Fibroblast of skin of right quadriceps (primary cell): ENCODE results near the gene CCSER1.
A peak's percentile ranks its signal among the peaks of the same experiment; 100 is the strongest.
"Not testable (repeated sequence)": the region's sequence is repeated elsewhere in the genome, so short reads cannot be mapped to it uniquely, and the experiment has no call there.

Experiments
- DNase-seq: peaks from one replicate; pipeline ENCODE4 v3.0.0-alpha.2; 2013

The CCSER1 gene

GRCh38 chr4:90733211-90733610, 606.0 kb downstream of the CCSER1 start:
- DNase-seq = no peak

GRCh38 chr4:90745176-90745575, 618.0 kb downstream of the CCSER1 start:
- DNase-seq = no peak

- no peak for DNase-seq
These were observed 625.9 kb downstream of the CCSER1 start for GRCh38 chr4:90753068-90753467.

- no peak for DNase-seq
These were observed 630.4 kb downstream of the CCSER1 start for GRCh38 chr4:90757534-90758060.

GRCh38 chr4:90760059-90760458, 632.9 kb downstream of the CCSER1 start:
- DNase-seq = no peak

- no peak for DNase-seq
These were observed 639.6 kb downstream of the CCSER1 start for GRCh38 chr4:90766837-90767236.

GRCh38 chr4:90769251-90769650, 642.1 kb downstream of the CCSER1 start:
- DNase-seq = no peak

GRCh38 chr4:90780193-90780592, 653.0 kb downstream of the CCSER1 start:
- no peak for DNase-seq

GRCh38 chr4:90786602-90787001, 659.4 kb downstream of the CCSER1 start:
- DNase-seq = no peak

- DNase-seq = no peak
These were observed 665.5 kb downstream of the CCSER1 start for GRCh38 chr4:90792696-90793095.

- no peak for DNase-seq
These were observed 671.8 kb downstream of the CCSER1 start for GRCh38 chr4:90798948-90799347.

- no peak for DNase-seq
These were observed 672.7 kb downstream of the CCSER1 start for GRCh38 chr4:90799895-90800294.

- DNase-seq = no peak
These were observed 688.4 kb downstream of the CCSER1 start for GRCh38 chr4:90815569-90815968.

- no peak for DNase-seq
These were observed 689.6 kb downstream of the CCSER1 start for GRCh38 chr4:90816754-90817153.

GRCh38 chr4:90824266-90825150, 697.3 kb downstream of the CCSER1 start:
- DNase-seq = no peak

GRCh38 chr4:90825849-90826248, 698.7 kb downstream of the CCSER1 start:
- no peak for DNase-seq

- DNase-seq = no peak
These were observed 706.5 kb downstream of the CCSER1 start for GRCh38 chr4:90833706-90834105.

- DNase-seq = no peak
These were observed 710.0 kb downstream of the CCSER1 start for GRCh38 chr4:90837241-90837640.

GRCh38 chr4:90838859-90839258, 711.7 kb downstream of the CCSER1 start:
- DNase-seq = not testable (repeated sequence)

GRCh38 chr4:90840291-90840690, 713.1 kb downstream of the CCSER1 start:
- no peak for DNase-seq

GRCh38 chr4:90840828-90841227, 713.6 kb downstream of the CCSER1 start:
- DNase-seq = no peak

- peak; percentile 14 for DNase-seq
These were observed 714.5 kb downstream of the CCSER1 start for GRCh38 chr4:90841676-90842075.

GRCh38 chr4:90842960-90843359, 715.8 kb downstream of the CCSER1 start:
- DNase-seq = no peak

GRCh38 chr4:90844241-90844640, 717.0 kb downstream of the CCSER1 start:
- peak; percentile 19 for DNase-seq

GRCh38 chr4:90845777-90846176, 718.6 kb downstream of the CCSER1 start:
- peak; percentile 20 for DNase-seq
